ENCODE results near the gene CDK11B.
A peak's percentile ranks its signal among the peaks of the same experiment; 100 is the strongest.
"Not testable (repeated sequence)": the region's sequence is repeated elsewhere in the genome, so short reads cannot be mapped to it uniquely, and the experiment has no call there.

The CDK11B gene

DNA sequence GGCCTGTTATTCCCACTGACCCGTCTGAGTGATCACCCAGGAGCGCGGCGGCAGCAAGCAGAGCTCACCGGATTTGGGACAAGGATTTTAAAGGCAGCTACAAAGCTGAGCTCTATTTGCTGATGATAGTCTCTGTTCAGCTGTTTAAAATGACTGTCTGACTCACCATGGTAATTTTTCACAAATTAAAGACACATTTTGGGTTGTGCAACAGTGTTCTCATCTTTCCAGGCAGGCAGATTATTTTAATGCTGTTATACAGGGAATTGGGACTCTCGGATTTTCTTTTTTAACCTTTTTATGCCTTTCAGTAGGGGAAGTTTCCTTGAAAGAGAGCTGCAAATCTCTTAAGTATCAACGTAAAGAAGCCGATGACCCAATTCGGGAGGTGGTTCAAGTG lies 3.6 kb upstream of the CDK11B start:
- not testable (repeated sequence) for DNase-seq (ENCODE audit: low spot score)

DNA sequence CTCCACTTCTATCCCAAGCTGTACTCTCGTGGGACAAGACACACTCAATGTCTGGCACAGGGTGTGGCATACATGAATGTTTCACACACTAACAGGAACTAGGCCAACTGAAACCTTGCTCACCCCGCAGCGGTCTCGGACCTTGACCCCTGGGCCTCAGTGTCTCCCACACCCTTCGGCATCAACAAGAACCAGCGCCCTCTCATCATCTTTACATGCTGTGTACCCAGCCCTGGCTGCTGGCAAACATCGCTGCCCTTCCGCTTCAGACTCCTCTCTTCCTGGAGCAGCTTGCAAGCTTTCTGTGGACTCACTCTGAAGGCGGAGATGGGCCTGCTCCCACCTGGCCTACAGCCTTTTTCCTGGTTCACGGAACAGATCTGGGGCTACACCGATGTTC lies 10.5 kb downstream of the CDK11B start:
- DNase-seq (ENCODE audit: low spot score): not testable (repeated sequence)

DNA sequence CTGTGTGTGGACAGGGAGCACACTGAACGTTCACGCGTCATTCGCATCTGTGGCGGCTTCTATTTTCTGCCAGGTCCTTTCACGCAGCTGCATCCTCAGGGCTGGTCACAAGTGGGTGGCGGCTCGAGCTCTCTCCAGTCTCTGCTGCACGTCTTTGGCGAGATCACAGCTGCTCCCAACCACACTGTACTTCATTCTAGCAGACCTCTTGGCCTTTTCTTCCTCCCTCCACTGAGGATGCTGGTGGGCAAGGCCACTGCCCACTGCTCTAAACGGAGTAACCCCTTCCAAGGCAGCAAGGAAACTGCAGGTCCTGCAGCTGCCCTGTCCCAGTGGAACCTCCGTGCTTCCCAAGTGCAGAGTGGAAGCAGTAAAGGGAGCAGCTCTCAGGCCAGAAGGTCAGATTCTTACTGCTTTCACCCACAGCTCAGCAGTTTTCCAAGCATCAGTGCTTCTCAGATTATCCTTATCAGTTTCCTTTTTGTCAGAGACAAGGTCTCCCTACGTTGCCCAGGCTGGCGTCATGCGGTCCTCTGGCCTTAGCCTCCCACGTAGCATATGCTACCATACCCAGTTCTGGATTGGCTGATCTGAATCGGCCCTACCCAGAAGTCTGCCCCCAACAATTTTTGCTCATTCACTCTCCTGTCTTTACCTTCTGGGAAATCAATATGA lies 11.1 kb downstream of the CDK11B start:
- not testable (repeated sequence) for DNase-seq (ENCODE audit: low spot score)

DNA sequence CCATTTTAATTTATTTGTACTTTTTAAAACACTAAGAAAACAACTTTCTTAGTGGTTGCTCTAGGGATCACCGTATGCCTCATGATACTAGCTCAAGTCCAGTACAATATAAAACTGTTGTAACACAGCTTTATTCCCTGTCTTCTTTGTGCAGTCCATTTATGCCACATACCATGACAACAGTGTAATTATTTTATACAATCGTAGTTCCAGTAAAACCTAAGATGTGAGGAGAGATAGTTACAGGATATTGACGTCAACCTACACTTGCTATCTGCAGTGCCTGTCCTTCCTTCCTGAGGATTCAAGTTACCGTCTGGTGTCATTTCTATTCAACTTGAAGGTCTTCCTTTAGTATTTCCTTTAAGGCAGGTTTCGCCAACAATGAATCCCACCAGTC lies 12.5 kb downstream of the CDK11B start:
- DNase-seq (ENCODE audit: low spot score): not testable (repeated sequence)

DNA sequence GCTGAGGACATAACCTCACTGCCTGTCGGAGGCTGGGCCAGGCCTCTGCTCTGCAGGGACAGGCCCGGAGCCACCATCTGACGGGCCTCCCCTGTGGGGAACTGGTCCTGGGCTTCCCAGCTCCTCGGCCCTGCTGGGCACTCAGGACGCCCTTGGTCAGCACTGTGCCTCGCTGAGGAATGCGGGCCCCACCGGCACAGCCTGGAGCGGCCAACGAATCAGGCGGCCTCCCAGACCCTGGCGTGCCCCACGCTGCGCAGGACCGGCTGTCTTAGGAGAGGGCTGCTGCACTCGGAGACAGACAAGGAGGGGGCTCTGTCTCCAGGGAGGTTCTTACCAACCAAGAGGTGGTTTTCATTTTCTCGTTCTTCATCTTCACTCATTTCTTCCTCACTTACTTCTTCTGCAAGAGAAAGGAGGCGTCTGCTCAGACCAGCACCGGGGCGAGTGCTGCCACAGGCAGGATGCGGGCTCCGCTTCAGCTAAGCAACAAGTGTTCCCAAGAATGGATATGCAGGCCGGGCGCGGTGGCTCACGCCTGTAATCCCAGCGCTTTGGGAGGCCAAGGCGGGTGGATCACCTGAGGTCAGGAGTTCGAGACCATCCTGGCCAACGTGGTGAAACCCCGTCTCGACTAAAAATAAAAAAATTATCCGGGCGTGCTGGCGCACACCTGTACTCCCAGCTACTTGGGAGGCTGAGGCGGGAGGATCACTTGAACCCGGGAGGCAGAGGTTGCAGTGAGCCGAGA lies 17.9 kb downstream of the CDK11B start:
- not testable (repeated sequence) for DNase-seq (ENCODE audit: low spot score)

DNA sequence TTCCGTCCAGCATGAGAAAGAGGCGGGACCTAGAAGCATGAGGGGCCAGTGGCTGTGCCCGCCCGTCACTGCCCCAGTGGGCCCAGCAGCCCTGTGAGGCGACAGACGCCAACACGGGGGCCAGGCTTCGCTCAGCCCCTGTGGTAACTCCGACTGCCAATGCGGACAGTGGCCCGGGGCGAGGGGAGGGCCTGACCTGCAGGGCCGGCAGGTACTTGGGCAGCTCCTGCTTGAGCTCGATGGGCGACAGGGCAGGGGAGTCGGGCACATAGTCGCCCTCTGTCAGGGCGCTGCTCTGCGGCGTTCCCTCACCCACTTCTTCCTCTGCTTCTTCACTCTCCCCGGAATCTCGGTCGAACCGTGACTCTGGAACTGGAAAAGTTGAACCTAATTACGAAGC lies 18.7 kb downstream of the CDK11B start:
- DNase-seq (ENCODE audit: low spot score): not testable (repeated sequence)

DNA sequence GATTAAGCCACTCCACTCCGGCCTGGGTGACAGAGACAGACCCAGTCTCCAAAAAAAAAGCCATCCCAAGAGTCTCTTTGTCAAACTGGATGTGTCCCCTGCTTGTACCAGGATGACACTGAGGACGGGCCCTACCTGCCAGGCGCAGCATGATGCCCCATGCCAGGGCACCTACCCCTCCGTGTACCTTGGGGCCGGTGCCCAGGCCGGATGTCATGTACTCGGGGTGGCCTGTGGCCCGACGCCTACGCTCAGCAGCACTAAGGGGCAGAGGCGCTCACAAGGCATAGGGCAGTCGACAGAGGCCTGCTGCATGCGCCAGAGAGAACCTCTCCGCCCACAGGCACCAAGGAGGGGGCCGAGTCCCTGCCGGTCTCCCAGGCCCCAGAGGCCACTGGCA lies 19.4 kb downstream of the CDK11B start:
- DNase-seq (ENCODE audit: low spot score): not testable (repeated sequence)

DNA sequence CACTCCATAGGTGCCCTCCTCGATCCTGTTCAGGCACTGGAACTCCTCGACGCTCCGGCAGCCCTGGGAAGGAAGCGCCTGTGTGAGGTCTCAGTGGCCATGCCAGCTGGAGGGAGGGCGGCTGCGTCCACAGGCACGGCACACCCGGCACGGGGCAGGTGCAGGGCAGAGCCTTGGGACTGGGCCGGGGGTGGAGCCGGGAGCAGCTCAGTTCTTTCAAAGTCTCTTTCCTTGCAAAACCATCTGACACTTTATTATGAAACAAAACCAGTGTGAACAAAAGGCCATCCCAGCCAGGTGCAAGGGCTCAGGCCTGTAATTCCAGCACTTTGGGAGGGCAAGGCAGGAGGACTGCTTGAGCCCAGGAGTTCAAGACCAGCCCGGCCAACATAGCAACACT lies 20.3 kb downstream of the CDK11B start:
- DNase-seq (ENCODE audit: low spot score): not testable (repeated sequence)

DNA sequence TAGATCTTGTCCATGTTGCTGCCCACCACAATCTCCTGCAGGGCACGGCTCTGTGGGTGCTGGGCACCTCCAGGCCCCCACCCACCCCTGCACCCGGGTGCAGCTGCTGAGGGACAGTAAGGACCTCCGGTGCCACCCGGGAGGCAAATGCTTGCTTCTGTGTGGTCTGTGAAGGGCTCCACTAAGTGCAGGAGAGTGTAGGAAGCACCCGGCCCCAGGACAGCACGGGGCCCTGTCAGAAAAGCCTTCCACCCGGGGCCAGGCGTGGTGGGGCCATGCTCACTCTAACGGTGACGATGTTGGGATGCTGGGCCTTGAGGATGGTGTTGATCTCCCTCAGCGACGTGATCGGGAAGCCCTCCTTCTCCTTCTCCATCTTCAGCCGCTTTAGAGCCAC lies 21.3 kb downstream of the CDK11B start:
- DNase-seq (ENCODE audit: low spot score): not testable (repeated sequence)

DNA sequence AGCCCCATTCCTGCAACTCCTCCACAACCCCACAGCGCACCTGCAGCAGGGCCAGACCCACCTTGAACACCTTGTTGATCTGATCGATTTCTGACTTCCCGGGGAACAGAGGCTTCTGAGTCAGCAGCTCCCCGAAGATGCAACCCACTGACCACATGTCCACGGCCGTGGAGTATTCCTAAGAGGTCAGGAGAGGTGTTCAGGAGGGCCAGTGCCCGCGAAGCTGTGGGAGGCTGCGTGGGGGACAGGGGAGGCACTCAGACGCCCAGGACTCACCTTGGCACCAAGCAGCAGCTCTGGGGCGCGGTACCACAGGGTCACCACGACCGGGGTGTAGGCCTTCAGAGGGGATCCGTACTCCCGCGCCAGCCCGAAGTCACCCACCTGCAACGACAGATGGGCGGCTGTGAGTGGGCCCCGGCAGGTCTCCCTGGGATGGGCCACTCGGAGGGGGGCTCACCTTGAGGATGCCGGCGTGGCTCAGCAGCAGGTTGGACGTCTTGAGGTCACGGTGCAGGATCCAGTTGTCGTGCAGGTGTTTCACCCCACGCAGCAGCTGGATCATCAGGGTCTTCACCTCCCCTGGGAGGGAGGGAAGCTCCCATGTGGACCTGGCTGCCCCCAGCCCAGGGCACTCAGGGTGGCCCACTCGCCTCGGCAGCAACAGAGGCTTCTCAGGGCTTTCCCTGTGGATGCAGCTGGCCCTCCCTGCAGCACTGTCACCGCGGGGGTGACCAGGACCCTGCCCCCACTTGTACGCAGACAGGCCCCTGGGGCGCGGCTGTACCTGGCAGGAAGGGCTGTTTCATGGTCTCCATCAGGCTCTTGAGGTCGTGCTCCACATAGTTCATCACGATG lies 22.0 kb downstream of the CDK11B start:
- DNase-seq (ENCODE audit: low spot score): not testable (repeated sequence)

DNA sequence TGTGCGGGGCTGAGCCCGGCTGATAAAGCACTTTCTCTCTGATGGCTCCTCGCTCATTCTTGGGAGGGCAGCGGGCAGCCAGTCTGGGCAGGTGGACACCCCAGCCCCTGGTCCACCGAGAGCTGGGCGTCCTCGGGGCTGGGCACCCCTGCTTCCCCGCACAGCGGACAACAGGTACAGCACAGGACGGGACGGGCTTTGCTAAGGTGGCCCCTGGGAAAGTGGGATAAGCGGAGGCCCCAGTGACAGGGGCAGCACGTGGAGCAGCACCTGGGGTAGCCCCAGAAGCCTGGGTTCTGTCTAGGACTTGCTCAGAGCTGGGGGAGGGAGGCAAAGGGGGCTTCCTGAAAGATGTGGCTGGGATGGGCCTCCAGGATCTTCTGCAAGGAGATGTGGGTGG lies 24.2 kb downstream of the CDK11B start:
- not testable (repeated sequence) for DNase-seq (ENCODE audit: low spot score)

DNA sequence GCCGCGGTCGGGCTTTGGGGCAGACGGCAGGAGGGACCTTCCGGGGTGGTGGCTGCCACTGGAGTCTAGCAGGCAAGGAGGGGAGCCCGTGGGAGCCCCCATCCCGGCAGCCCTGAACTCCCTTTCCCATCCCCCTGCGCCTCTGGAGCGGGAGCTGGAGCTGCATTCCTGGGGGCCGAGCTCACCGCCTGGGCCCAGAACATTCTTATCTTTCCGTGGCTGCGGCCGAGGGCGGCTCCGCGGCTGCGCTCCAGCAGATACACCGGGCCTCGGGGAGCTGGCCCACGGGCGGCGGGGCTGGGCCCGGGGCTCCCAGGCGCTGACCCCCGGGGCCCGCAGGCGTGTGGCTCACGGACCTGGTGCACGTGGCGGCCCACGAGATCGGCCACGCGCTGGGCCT lies 25.4 kb downstream of the CDK11B start:
- not testable (repeated sequence) for DNase-seq (ENCODE audit: low spot score)

DNA sequence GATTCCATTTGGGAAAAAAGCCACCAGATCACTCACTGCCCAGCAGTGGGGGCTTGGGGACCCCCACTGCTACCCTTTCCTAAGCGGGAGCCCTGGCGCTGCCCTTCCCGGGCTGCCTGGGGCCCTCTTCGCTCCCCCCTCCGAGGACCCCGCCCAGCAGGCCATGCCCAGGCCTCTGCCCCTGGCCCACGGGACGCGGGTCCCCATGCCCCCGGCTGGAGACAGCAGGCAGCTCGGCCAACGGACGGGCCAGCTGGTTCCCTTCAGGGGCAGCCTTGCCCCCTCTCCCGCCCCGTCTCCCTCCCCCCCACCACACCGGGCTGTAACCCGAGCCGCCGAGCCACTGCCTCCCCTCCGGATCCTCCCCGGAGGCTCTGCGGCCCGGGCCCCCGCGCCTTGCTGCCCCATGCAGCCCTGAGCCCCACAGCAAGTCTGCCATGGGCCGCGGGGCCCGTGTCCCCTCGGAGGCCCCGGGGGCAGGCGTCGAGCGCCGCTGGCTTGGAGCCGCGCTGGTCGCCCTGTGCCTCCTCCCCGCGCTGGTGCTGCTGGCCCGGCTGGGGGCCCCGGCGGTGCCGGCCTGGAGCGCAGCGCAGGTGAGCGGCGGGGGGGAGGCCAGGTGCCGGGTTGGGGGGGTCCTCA lies 26.9 kb downstream of the CDK11B start, which contains the start of gene MMP23B:
Gene MMP23B (plus strand): TSS at position 392 of the 639 bp plus-strand sequence. CDS start 46 bp downstream, at position 438.
- no peak for DNase-seq (ENCODE audit: low spot score)

DNA sequence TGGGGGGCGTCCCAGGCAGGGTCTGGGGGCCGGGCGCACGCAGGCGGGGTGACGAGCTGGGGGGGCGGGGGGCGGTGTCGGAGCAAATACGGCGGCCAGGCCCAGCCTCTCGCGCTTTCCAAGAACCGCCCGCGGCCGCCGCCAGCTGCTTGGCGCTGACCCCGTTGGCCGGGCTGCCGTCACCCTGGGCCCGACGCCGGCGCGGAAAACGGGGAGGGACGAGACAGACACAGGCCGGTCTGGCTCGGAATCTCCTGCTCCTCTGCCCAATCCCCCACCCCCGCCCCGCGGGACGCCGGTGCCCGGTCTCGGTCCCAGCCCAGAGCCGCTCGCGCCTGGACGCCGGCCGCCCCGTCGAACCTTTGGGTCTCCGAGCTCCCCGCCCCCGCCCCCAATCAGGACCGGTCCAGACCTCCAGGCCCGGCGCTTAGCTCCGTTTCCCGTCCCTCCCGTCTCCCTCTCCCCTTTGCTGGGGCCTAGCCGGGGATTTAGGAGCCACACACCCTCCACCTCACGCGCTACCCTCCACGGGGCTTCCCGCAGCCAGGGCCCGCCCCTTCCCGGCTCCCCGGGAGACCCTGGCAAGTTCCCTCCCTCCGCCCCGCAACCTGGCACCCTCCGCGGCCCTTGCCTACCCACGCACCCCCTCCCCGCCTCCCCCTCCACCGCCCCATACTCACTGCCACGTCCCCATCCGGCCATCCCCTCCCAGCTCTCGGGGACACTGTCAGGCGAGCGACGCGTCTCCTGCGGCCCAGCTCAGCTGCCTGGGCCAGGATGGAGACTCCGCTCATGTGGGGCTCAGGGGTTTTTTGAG lies 27.6 kb downstream of the CDK11B start:
- no peak for DNase-seq (ENCODE audit: low spot score)

DNA sequence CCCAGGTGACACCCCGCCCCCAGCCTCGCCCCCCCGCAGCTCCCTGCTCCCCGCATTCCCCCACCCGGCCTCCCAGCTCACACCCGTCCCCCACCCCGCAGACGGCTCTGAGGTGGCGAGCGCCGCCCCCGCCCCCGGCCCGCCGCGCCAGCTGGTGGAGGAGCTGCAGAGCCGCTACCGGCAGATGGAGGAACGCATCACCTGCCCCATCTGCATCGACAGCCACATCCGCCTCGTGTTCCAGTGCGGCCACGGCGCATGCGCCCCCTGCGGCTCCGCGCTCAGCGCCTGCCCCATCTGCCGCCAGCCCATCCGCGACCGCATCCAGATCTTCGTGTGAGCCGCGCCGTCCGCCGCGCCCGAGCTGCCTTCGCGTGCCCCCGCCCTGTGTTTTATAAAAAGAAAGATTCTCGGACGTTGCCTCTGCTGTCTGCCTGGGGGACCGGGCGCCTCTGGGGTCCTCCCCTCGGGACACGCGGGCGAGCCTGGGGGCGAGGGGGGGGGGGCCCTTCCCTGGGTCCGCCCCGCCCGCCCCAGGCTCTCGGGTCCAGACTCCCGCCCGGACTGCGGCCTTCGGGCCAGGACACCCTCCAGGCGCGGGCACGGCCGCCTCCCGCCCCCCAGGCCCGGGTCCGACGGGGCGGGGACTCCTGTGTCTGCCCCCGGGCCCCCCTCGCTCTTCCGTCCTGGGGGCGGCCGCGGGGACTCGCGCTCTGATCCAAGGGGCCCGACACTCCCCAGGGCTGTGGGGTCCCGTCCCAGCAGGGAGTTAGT lies 28.4 kb downstream of the CDK11B start:
- DNase-seq (ENCODE audit: low spot score): peak; percentile 95

DNA sequence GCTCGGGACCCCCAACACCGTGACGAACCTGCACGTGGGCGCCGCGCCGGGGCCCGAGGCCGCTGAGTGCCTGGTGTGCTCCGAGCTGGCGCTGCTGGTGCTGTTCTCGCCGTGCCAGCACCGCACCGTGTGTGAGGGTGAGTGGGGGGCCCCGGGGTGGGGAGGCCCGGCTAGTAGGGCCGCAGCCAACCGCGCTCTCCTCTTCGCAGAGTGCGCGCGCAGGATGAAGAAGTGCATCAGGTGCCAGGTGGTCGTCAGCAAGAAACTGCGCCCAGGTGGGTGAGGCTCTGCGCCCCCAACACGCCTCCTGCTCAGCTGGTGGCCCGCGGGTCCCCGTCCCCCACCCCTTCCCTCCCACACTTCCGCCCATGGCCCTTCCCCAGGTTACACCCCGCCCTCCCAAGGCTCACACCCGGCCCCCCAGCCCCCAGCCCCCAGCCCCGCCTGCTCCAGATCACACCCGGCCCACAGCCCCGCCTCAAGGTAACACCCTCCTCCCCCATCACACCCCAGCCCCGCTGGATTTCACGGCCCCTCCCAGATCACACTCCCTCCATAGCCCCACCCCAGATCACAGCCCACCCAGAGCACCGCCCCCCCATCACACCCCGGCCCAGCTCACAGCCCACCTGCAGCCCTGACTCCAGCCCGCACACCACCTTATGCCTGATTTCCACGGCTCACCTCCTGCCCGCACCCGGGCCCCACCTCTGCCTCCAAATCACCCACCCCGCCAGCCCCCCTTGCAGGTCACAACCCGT lies 29.2 kb downstream of the CDK11B start:
- DNase-seq (ENCODE audit: low spot score): peak; percentile 87

DNA sequence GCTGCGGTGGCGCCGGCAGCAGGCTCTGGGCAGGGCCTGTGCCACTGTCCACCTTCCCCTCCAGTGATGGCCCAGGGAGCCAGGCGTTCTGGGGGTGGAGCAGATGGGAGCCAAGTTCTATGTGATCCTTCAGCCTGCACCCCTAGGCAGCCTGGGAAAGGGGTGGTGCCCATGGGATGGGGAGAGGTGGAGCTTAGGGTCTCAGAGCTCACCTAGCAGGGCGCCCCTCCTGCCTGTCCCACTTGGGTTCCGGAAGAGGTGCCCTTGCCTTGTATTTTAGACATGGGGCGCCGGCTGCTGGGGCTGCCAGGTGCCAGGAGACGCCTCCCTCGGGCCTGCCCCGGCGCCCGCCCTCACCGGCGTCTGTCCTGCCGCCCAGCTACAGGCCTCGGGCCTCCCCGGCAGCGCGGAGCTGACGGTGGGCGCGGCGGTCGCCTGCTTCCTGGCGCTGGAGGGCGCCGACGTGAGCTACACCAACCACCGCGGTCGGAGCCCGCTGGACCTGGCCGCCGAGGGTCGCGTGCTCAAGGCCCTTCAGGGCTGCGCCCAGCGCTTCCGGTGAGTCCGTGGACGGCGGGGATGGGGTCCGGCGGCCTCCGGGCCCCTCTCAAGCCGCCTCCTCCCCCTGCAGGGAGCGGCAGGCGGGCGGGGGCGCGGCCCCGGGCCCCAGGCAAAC lies 29.9 kb downstream of the CDK11B start:
- peak; percentile 37 for DNase-seq (ENCODE audit: low spot score)

DNA sequence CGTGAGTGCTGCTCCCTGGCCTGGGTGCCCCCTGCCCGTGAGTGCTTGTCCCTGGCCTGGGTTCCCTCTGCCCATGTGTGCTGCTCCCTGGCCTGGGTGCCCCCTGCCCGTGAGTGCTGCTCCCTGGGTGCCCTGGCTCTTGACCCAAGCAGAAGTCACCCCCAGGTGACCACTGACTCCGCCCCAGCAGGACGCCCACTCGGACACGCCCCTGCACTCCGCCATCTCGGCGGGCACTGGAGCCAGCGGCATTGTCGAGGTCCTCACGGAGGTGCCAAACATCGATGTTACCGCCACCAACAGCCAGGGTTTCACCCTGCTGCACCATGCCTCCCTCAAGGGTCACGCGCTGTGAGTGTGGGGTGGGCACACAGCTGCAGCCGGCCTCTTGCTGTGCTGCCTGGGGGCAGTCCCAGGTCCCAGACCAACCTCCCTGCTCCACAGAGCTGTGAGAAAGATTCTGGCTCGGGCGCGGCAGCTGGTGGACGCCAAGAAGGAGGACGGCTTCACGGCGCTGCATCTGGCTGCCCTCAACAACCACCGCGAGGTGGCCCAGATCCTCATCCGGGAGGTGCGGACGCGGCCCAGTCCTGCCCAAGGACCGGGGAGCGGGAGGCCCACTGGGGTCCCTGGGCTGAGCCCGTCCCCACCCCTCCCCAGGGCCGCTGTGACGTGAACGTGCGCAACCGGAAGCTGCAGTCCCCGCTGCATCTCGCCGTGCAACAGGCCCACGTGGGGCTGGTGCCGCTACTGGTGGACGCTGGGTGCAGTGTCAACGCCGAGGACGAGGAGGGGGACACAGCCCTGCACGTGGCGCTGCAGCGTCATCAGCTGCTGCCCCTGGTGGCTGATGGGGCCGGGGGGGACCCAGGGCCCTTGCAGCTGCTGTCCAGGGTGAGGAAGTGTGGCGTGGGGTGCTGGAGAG lies 30.7 kb downstream of the CDK11B start:
- DNase-seq (ENCODE audit: low spot score): no peak

All from CD4-positive, alpha-beta T cell treated with Interleukin-6 at 100 ng/mL for 8 hours (primary cell).